K562 (cell line): ENCODE measurements around the gene GRAMD4. TPM values are rescaled to one million over a fixed set of nuclear protein-coding genes. Genes with fewer than 3 reads are reported as not detected.

ENCODE experiments used
- ATAC-seq: fragments of 200-7000 bp; cut with Tn5 transposase; 3 replicates; pipeline ENCODE4 v1.9.1; 2020; ENCODE audit warnings: moderate library complexity
- BruUV-seq: library from RNA; stranded (reverse); fragments of 400-500 nt; replicated peaks from 2 replicates; lab custom pipeline; 2021; lab: Mats Ljungman, UMichigan
- CTCF ChIA-PET: fragments of 300-600 bp; formaldehyde crosslinking; extraction: SDS; loops from one replicate; lab custom pipeline; 2021; ENCODE audit warnings: low intra/inter-chr PET ratio; lab: Yijun Ruan, JAX
- POLR2A ChIA-PET: fragments of 300-600, 350-650 bp; sonication (Branson Sonifier 250); formaldehyde crosslinking; extraction: SDS; loops from one replicate; lab custom pipeline; 2021; ENCODE audit warnings: antibody characterized with exemption, inconsistent platforms; lab: Yijun Ruan, JAX
- DNase-seq, 4 experiments: peaks; one replicate each; pipeline versions ENCODE4 v3.0.0 to v3.0.0-alpha.2; 2011 to 2018; ENCODE audit warnings: low spot score in 3 of 4, mixed read lengths in 3 of 4; ENCODE audit errors: extremely low read depth in 1 of 4
- FAIRE-seq: peaks from 2 replicates; lab custom pipeline; 2011; peaks lifted over from hg19 to GRCh38; lab: Jason Lieb, UNC
- H2AFZ ChIP-seq: 2 replicates; pipeline ENCODE4 v1.6.0; 2011; ENCODE audit warnings: low read depth, low read length, control low read depth, inconsistent platforms
- H3K27ac ChIP-seq: fragments of 200-600 bp; 3 replicates; pipeline ENCODE4 v1.8.0; 2011; ENCODE audit warnings: low read depth, mild to moderate bottlenecking, control low read depth, inconsistent platforms, low read length, moderate library complexity, mixed read lengths; ENCODE audit errors: extremely low read depth
- H3K27me3 ChIP-seq, 2 experiments: fragments of 300-600 bp in 1 of 2; 2 replicates in 1 of 2; 3 replicates in 1 of 2; pipeline versions ENCODE4 v1.6.0 to v1.8.0; 2011; ENCODE audit warnings: inconsistent platforms in 2 of 2, low read length in 2 of 2, mild to moderate bottlenecking in 1 of 2, mixed read lengths in 1 of 2, moderate library complexity in 1 of 2; ENCODE audit not compliant: control insufficient read depth in 2 of 2, insufficient read depth in 2 of 2
- H3K36me3 ChIP-seq: fragments of 300-600 bp; 3 replicates; pipeline ENCODE4 v1.8.0; 2011; ENCODE audit warnings: mild to moderate bottlenecking, low read length, inconsistent platforms; ENCODE audit not compliant: control insufficient read depth, insufficient read depth
- H3K4me1 ChIP-seq, 2 experiments: fragments of 200-600 bp in 1 of 2; replicated peaks in 1 of 2; 2 replicates in 1 of 2; 3 replicates in 1 of 2; pipeline versions ENCODE4 v1.5.1 to v1.8.0; 2011; ENCODE audit warnings: inconsistent platforms in 2 of 2, low read length in 2 of 2, mild to moderate bottlenecking in 1 of 2, mixed read lengths in 1 of 2, moderate library complexity in 1 of 2; ENCODE audit not compliant: control insufficient read depth in 2 of 2, insufficient read depth in 2 of 2
- H3K4me2 ChIP-seq: 2 replicates; pipeline ENCODE4 v1.6.1; 2011; ENCODE audit warnings: low read length, control low read depth, inconsistent platforms, mixed read lengths; ENCODE audit not compliant: insufficient read depth
- H3K4me3 ChIP-seq: fragments of 200-600 bp; sonication (generic), shearing (Covaris generic); 2 replicates; pipeline ENCODE4 v1.5.1; 2016; ENCODE audit warnings: control low read depth, inconsistent platforms
- H3K79me2 ChIP-seq: fragments of 200-600 bp; 3 replicates; pipeline ENCODE4 v1.8.0; 2011; ENCODE audit warnings: low read length, inconsistent platforms; ENCODE audit not compliant: control insufficient read depth, insufficient read depth
- H3K9ac ChIP-seq, 2 experiments: 2 replicates each; pipeline versions ENCODE4 v1.6.0 to v1.6.1; 2011; ENCODE audit warnings: low read depth in 2 of 2, low read length in 2 of 2, control low read depth in 1 of 2, inconsistent platforms in 1 of 2, mild to moderate bottlenecking in 1 of 2, mixed read lengths in 1 of 2; ENCODE audit not compliant: insufficient read depth in 1 of 2
- H3K9me1 ChIP-seq: one replicate; pipeline ENCODE4 v1.6.0; 2011; ENCODE audit warnings: inconsistent platforms, mild to moderate bottlenecking, low read length, moderate library complexity; ENCODE audit not compliant: control insufficient read depth, insufficient read depth
- H3K9me3 ChIP-seq: replicated peaks from 2 replicates; pipeline ENCODE4 v1.5.1; 2011; ENCODE audit warnings: low read depth, low read length, inconsistent platforms; ENCODE audit not compliant: control insufficient read depth, insufficient read depth
- H4K20me1 ChIP-seq: replicated peaks from 2 replicates; pipeline ENCODE4 v1.6.1; 2011; ENCODE audit warnings: low read length, inconsistent platforms, mixed read lengths; ENCODE audit not compliant: control insufficient read depth, insufficient read depth
- ARID4B ChIP-seq: sonication (generic); formaldehyde crosslinking; IDR thresholded peaks from 2 replicates; pipeline ENCODE4 v1.8.0; 2022; ENCODE audit warnings: mild to moderate bottlenecking, missing genetic modification reagents
- CTCFL ChIP-seq: IDR thresholded peaks from 2 replicates; pipeline ENCODE4 v1.6.1; 2011; ENCODE audit warnings: borderline replicate concordance, low read depth, mild to moderate bottlenecking, moderate library complexity, low read length; ENCODE audit not compliant: insufficient read depth, poor library complexity, severe bottlenecking
- E2F5 ChIP-seq: sonication (generic); formaldehyde crosslinking; IDR thresholded peaks from 2 replicates; pipeline ENCODE4 v1.8.0; 2022; ENCODE audit warnings: mild to moderate bottlenecking, missing genetic modification reagents
- ELK3 ChIP-seq: fragments of 450-650 bp; formaldehyde crosslinking; IDR thresholded peaks from 2 replicates; pipeline ENCODE4 v1.4.0; 2020; ENCODE audit warnings: mild to moderate bottlenecking
- MAZ ChIP-seq, 2 experiments: fragments of 450-650 bp in 1 of 2; sonication (generic) in 1 of 2; formaldehyde crosslinking; IDR thresholded peaks in 1 of 2; conservative IDR thresholded peaks in 1 of 2; 2 replicates each; pipeline versions ENCODE4 v1.4.0 to v1.5.0; 2020; ENCODE audit warnings: mild to moderate bottlenecking in 1 of 2, missing genetic modification reagents in 1 of 2
- PHF8 ChIP-seq: fragments of 200-600 bp; sonication (generic); IDR thresholded peaks from 2 replicates; pipeline ENCODE4 v1.6.1; 2012; ENCODE audit warnings: mixed run types, mild to moderate bottlenecking, inconsistent platforms, low read length, moderate library complexity, borderline replicate concordance
- UBTF ChIP-seq, 2 experiments: IDR thresholded peaks; 2 replicates each; pipeline ENCODE4 v1.6.1; 2012; ENCODE audit warnings: improper control_type of control experiment in 2 of 2, low read depth in 2 of 2, low read length in 2 of 2, borderline replicate concordance in 1 of 2
- ZBTB8A ChIP-seq: fragments of 450-650 bp; IDR thresholded peaks from 2 replicates; pipeline ENCODE4 v1.6.1; 2018; ENCODE audit warnings: mild to moderate bottlenecking, moderate library complexity; ENCODE audit not compliant: partially characterized antibody
- ZKSCAN1 ChIP-seq: fragments of 150-350 bp; IDR thresholded peaks from 2 replicates; pipeline ENCODE4 v1.6.1; 2016; ENCODE audit warnings: low read depth, low read length
- ZKSCAN3 ChIP-seq: fragments of 250-450 bp; sonication (Bioruptor Pico); IDR thresholded peaks from 2 replicates; pipeline ENCODE4 v1.4.0; 2020
- WGBS: fragments of 100-300 bp; shearing (Covaris generic); methylation state at CpG from one replicate; pipeline ENCODE4 v1.1.6; 2016; ENCODE audit warnings: low coverage, mixed read lengths; ENCODE audit not compliant: insufficient coverage; ENCODE audit errors: missing lambda C conversion rate; 5-methylcytosine and 5-hydroxymethylcytosine counted together
- in situ Hi-C: fragments of 300-500 bp; cut with MboI; formaldehyde crosslinking; loops from 4 replicates; pipeline ENCODE4 v1.15.0; 2018; ENCODE audit warnings: inconsistent platforms, mixed read lengths
- intact Hi-C: fragments of 100-400 bp; cut with micrococcal nuclease; formaldehyde crosslinking; loops from 2 replicates; pipeline ENCODE4 v1.14.2; 2022
- polyA plus RNA-seq, 8 experiments: library from polyadenylated mRNA; depleted of rRNA in 4 of 8; stranded (reverse) in 5 of 8; unstranded in 3 of 8; fragments of >200 nt; fragmentation: Nextera tagmentation in 2 of 8; fragmentation: Illumina TruSeq in 1 of 8; extraction: Ambion mirVana in 2 of 8; extraction: Trizol in 1 of 8; gene quantifications; 2 replicates each; pipeline versions ENCODE4 v1.2.1 to v1.2.3, GENCODE V29; 2011 to 2014; ENCODE audit warnings: inconsistent platforms in 1 of 8, missing spikeins in 1 of 8
- total RNA-seq, 7 experiments: library from RNA; depleted of rRNA in 6 of 7; stranded (reverse); fragments of >200 nt in 6 of 7; fragmentation: Illumina TruSeq in 2 of 7; extraction: Trizol in 2 of 7; gene quantifications; 2 replicates each; pipeline versions ENCODE4 v1.2.1 to v1.2.3, GENCODE V29; 2011 to 2021; ENCODE audit warnings: low replicate concordance in 1 of 7

Gene GRAMD4
- total and polyA plus RNA-seq, 9 of the 15 experiments (the other 6 are each of a cell fraction or from before 2014, with no cell fraction given): 0.18 to 44.8 (median 18.6) TPM

- ChIA-PET CTCF (no interaction called here), POLR2A (interaction anchor here (0.6 kb wide), 1 partner anchor 167 kb away, joined by 4 read pairs; no protein-coding TSS in a partner anchor)
- FAIRE-seq (no peak), ATAC-seq (no peak), DNase-seq (no peak)
- Histone ChIP-seq H3K9me3 (no peaks in the 10 kb centered on the region), H3K4me3 (no peak overlapping the region), H3K27ac (no peak overlapping the region), H3K4me1 (no peaks in the 10 kb centered on the region), H3K4me2 (no peak overlapping the region), H4K20me1 (no peaks in the 10 kb centered on the region), H3K36me3 (peaks cover 27% of the 10 kb centered on the region; the same call in 1 of the 3 replicates), H3K79me2 (no peaks in the 10 kb centered on the region), H2AFZ (no peak overlapping the region), H3K27me3 (no peaks in the 10 kb centered on the region), H3K9me1 (no peaks in the 10 kb centered on the region), H3K9ac (no peak overlapping the region)
- WGBS: 90% methylated on average over 4 of the region's 10 CpGs
- intact Hi-C loops (no loop called here), in situ Hi-C loops (no loop called here)
- no TSS peak for BruUV-seq
- TF ChIP-seq ELK3 (CRISPR knock-in tag) (no peak), ZBTB8A (no peak), ZKSCAN1 (no peak), CTCFL (no peak), E2F5 (CRISPR knock-in tag) (no peak), PHF8 (no peak), ARID4B (CRISPR knock-in tag) (no peak), ZKSCAN3 (CRISPR knock-in tag) (no peak), MAZ (CRISPR knock-in tag; conservative IDR thresholded peaks at IDR 0.05 in 1 of 2, IDR thresholded peaks at IDR 0.05 in 1 of 2) (no peak), UBTF (IDR thresholded peaks at IDR 0.05; ENCODE audit: borderline replicate concordance in 1 of 2, low read depth in 2 of 2, low read length in 2 of 2) (no peak)
Observed at GRCh38 chr22:46696614-46697013, 76.4 kb downstream of the GRAMD4 start.
